ENCODE measurements around the gene PPP1R12C. TPM values are rescaled to one million over a fixed set of nuclear protein-coding genes. Genes with fewer than 3 reads are reported as not detected.

Gene PPP1R12C
- total RNA-seq, 2 donors from 2014 or later, result 98.2 to 107 TPM

DNA sequence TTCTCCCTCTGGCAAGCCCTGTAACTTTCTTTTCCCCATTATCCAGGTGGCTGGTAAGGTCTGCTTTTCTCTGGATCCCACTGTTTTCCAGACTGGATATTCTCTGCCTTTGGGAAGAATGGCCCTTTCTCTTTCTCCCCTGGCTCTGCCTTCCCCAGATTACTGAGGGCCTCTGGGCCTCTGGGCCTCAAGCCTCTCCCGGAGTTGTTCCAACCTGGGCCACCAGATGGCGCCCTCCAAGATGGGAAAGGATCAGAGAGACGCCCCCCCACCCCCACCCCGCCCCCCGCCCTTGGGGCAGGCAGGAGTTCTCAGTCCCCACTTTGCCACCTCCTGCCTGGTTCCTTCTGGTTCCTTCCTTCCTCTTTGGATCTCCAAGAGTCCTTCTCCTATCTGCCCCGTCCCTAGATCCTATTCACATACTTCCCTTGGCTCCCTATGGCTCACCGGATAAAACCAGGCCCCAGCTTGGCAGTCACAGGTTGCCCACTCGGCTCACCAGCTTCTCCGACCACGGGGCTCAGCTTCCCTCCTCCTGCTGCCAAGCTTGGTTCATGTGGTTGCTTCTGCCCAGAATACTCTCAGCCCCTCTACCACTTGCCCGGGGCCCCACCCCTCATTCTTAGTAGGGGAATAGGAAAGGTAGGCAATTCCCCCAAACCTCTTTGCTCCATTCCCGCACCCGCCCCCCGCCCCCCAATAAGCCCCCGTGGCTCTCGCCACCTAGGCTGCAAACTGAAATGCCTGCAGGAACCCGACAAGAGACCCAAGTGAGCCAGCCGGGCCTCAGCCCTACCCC lies 28.7 kb downstream of the PPP1R12C start:
- Histone ChIP-seq H3K27ac (ENCODE audit: low read depth, low read length) (no peak overlapping the region), H3K4me1 (ENCODE audit: control insufficient read depth, insufficient read depth, low read length) (no peaks in the 10 kb centered on the region), H3K9me3 (ENCODE audit: control insufficient read depth, low read length) (no peaks in the 10 kb centered on the region), H3K9ac (ENCODE audit: extremely low read depth, low read length, poor library complexity, severe bottlenecking) (no peak overlapping the region), H3K27me3 (ENCODE audit: control insufficient read depth, insufficient read depth, low read length, poor library complexity, severe bottlenecking) (peaks cover 20% of the 10 kb centered on the region), H3K4me3 (ENCODE audit: low read length) (no peak overlapping the region), H3K36me3 (ENCODE audit: control insufficient read depth, insufficient read depth, low read length) (peaks cover 14% of the 10 kb centered on the region)
- WGBS, 2 experiments (ENCODE audit: insufficient coverage in 1 of 2, insufficient read length in 1 of 2), result 71 to 79% methylated on average over 5 to 13 of the region's 18 CpGs
- Mint-ChIP-seq H3K9me3 (no peaks in the 10 kb centered on the region), H3K36me3 (ENCODE audit: low read depth) (peaks cover 20% of the 10 kb centered on the region), H3K4me3 (peak overlapping the region; percentile 62), H3K27me3 (ENCODE audit: insufficient read depth) (peaks cover 32% of the 10 kb centered on the region), H3K27ac (peak overlapping the region; percentile 81), H3K4me1 (peaks cover 31% of the 10 kb centered on the region)
- peak; percentile 98 for DNase-seq
- TF ChIP-seq, protein P1, sequence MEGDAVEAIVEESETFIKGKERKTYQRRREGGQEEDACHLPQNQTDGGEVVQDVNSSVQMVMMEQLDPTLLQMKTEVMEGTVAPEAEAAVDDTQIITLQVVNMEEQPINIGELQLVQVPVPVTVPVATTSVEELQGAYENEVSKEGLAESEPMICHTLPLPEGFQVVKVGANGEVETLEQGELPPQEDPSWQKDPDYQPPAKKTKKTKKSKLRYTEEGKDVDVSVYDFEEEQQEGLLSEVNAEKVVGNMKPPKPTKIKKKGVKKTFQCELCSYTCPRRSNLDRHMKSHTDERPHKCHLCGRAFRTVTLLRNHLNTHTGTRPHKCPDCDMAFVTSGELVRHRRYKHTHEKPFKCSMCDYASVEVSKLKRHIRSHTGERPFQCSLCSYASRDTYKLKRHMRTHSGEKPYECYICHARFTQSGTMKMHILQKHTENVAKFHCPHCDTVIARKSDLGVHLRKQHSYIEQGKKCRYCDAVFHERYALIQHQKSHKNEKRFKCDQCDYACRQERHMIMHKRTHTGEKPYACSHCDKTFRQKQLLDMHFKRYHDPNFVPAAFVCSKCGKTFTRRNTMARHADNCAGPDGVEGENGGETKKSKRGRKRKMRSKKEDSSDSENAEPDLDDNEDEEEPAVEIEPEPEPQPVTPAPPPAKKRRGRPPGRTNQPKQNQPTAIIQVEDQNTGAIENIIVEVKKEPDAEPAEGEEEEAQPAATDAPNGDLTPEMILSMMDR (conservative IDR thresholded peaks at IDR 0.05), result peak; percentile 99

DNA sequence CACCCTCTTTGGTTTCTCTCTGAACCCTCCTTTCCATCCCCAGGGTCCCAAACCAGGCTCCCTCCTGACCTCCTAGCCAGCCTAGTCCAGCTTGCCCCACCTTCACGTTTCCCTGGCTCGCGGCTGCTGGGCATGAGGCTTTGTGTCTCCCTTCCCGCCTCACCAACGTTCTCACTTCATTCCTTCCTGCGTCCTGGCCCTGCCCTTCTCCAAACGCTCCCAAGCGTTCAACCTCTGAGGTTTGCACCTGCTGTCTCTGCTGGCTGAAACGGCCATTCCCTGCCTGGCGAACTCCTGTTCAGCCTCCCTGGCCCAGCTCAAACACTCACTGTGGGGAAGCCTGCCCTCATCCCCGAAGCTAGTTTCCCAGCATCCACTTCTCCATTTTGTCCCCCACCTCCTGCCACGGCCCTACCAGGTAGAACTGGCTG lies 29.4 kb downstream of the PPP1R12C start:
- H3K27me3 ChIP-seq (ENCODE audit: control insufficient read depth, insufficient read depth, low read length, poor library complexity, severe bottlenecking), result peaks cover 24% of the 10 kb centered on the region
- no peaks in the 10 kb centered on the region for H3K4me1 ChIP-seq (ENCODE audit: control insufficient read depth, insufficient read depth, low read length)
- peaks cover 31% of the 10 kb centered on the region for H3K4me1 Mint-ChIP-seq
- H3K9me3 Mint-ChIP-seq, result peaks cover 2% of the 10 kb centered on the region
- peaks cover 14% of the 10 kb centered on the region for H3K36me3 ChIP-seq (ENCODE audit: control insufficient read depth, insufficient read depth, low read length)
- peak overlapping the region; percentile 62 for H3K4me3 Mint-ChIP-seq
- H3K27me3 Mint-ChIP-seq (ENCODE audit: insufficient read depth), result peaks cover 38% of the 10 kb centered on the region
- TF ChIP-seq, protein P1 (conservative IDR thresholded peaks at IDR 0.05), result no peak
- WGBS, 2 experiments (ENCODE audit: insufficient coverage in 1 of 2, insufficient read length in 1 of 2), result 76 to 83% methylated on average over 12 of the region's 12 CpGs
- peaks cover 20% of the 10 kb centered on the region for H3K36me3 Mint-ChIP-seq (ENCODE audit: low read depth)
- H3K4me3 ChIP-seq (ENCODE audit: low read length), result peak overlapping the region; percentile 78
- DNase-seq, result peak; percentile 60
- H3K27ac Mint-ChIP-seq, result peak overlapping the region; percentile 81
- H3K9me3 ChIP-seq (ENCODE audit: control insufficient read depth, low read length), result no peaks in the 10 kb centered on the region
- no peak overlapping the region for H3K9ac ChIP-seq (ENCODE audit: extremely low read depth, low read length, poor library complexity, severe bottlenecking)
- no peak overlapping the region for H3K27ac ChIP-seq (ENCODE audit: low read depth, low read length)

DNA sequence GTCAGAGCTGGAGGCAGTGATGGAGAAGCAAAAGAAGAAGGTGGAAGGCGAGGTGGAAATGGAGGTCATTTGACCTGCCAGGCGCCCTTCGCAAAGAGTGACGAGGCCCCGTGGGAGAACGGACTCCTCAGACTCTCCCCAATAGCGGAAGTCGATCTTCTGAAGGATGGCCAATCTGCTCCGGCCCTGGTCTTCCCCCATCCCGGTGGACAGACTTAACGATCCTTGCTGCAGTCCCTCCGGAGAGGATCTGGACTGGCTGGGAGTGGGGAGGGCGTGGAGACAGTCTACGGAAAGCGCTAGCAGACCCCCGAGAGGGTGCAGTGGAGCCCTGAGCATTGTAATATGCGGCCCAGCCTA lies 29.9 kb downstream of the PPP1R12C start:
- Mint-ChIP-seq H3K27me3 (ENCODE audit: insufficient read depth) (peaks cover 43% of the 10 kb centered on the region), H3K36me3 (ENCODE audit: low read depth) (peaks cover 22% of the 10 kb centered on the region), H3K4me1 (peaks cover 31% of the 10 kb centered on the region), H3K4me3 (peak overlapping the region; percentile 62), H3K27ac (peak overlapping the region; percentile 73), H3K9me3 (peaks cover 5% of the 10 kb centered on the region)
- peak overlapping the region; percentile 78 for H3K4me3 ChIP-seq (ENCODE audit: low read length)
- peaks cover 14% of the 10 kb centered on the region for H3K36me3 ChIP-seq (ENCODE audit: control insufficient read depth, insufficient read depth, low read length)
- DNase-seq, result no peak
- peak overlapping the region; percentile 11 for H3K9ac ChIP-seq (ENCODE audit: extremely low read depth, low read length, poor library complexity, severe bottlenecking)
- 44 to 47% methylated on average over 17 of the region's 17 CpGs for WGBS, 2 experiments (ENCODE audit: insufficient coverage in 1 of 2, insufficient read length in 1 of 2)
- H3K27ac ChIP-seq (ENCODE audit: low read depth, low read length), result peak overlapping the region; percentile 27
- H3K9me3 ChIP-seq (ENCODE audit: control insufficient read depth, low read length), result no peaks in the 10 kb centered on the region
- peaks cover 29% of the 10 kb centered on the region for H3K27me3 ChIP-seq (ENCODE audit: control insufficient read depth, insufficient read depth, low read length, poor library complexity, severe bottlenecking)
- H3K4me1 ChIP-seq (ENCODE audit: control insufficient read depth, insufficient read depth, low read length), result no peaks in the 10 kb centered on the region
- TF ChIP-seq, protein P1 (conservative IDR thresholded peaks at IDR 0.05), result no peak

All from endodermal cell (in vitro differentiated cells).